GM19099 (cell line): Measurements from ENCODE around the gene HSPA1A.

Source experiments
- POLR2A ChIP-seq: IDR thresholded peaks from 3 replicates; pipeline ENCODE4 v1.6.1; 2011; ENCODE audit warnings: low read depth; ENCODE audit not compliant: insufficient read length; ENCODE audit errors: extremely low read depth

The HSPA1A gene

DNA sequence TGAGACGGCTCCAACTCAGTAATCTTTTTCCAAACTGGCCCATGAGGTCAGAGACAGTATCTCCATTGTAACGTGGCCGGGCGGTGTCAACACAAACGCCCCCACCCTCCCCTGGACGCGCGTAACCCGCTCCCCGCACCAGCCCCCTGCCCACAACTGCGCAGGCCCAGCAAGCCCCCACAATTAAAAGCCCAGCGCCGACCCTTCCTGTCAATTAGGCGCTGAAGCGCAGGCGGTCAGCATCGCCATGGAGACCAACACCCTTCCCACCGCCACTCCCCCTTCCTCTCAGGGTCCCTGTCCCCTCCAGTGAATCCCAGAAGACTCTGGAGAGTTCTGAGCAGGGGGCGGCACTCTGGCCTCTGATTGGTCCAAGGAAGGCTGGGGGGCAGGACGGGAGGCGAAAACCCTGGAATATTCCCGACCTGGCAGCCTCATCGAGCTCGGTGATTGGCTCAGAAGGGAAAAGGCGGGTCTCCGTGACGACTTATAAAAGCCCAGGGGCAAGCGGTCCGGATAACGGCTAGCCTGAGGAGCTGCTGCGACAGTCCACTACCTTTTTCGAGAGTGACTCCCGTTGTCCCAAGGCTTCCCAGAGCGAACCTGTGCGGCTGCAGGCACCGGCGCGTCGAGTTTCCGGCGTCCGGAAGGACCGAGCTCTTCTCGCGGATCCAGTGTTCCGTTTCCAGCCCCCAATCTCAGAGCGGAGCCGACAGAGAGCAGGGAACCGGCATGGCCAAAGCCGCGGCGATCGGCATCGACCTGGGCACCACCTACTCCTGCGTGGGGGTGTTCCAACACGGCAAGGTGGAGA, at the start of gene HSPA1A, which contains the start of gene HSPA1L:
HSPA1A (plus strand) TSS at position 519 of the 814 bp plus-strand sequence; CDS start at position 733, 214 bp downstream.
HSPA1L (minus strand) TSS at position 259 of the 814 bp plus-strand sequence. CDS start 3,311 bp downstream, outside the sequence.
- peak; percentile 89 for TF ChIP-seq POLR2A

DNA sequence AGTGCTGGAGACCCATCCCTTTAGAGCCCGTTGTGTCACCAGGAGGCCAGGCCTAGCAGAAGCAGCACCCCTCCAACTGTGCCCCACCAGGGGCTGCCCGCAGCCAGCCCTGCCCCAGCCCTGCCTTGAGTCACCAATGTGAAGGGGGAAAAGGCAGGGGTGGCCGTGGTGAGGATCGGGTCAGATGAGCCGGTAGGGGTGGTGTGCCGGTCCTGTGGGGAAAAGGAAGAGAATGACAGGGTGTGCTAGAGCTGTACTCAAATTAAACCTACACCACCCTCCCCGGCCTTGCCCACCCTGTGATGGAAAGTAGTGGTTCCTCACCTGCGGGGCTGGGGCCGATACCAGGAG, 49.8 kb upstream of the HSPA1A start:
- no peak for TF ChIP-seq POLR2A

DNA sequence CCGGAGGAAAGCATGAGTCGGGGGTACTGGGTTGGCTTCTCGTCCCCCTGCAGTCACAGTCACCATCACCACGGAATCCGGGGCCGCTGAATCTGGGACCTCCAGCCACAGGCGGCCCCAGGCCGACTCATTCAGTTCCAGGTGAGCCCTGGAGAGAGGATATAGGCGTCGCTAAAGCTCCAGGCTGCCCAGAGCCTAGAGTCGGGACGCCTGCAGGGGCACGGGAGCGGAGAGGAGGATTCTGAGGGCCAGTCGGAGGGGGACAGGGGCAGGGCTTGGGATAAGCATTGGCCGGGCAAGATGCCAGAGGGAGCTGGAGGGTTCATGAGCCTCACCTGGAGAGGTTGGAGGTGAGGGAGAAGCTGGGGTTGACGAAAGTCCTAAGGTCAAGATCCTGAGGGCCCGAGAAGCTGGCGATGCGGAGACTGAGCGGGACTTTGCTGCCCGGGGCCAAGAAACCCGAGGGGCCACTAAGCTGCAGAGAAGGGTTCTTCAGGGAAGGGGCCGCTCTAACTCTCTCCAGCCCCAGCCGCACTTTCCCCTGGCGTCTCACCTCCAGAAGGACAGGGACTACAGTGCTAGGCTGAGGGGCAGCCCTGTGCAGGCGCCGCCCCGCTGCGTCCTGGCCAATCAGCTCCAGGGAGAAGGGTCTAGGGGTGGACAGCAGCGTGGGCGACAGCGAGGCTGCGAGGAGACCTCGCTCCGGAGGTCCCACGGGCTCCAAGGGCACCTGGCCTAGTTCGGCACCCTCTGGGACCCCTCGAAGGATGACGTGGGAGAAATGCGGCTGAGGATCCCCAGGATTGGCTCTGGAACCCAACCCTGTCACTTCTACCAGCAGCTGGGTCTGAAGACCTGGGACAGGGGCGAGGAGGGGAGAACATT, 49.2 kb upstream of the HSPA1A start:
- TF ChIP-seq POLR2A = no peak

GRCh38 chr6:31767096-31767645, 48.2 kb upstream of the HSPA1A start:
- TF ChIP-seq POLR2A = no peak

GRCh38 chr6:31768363-31769257, 46.7 kb upstream of the HSPA1A start:
- no peak for TF ChIP-seq POLR2A

DNA sequence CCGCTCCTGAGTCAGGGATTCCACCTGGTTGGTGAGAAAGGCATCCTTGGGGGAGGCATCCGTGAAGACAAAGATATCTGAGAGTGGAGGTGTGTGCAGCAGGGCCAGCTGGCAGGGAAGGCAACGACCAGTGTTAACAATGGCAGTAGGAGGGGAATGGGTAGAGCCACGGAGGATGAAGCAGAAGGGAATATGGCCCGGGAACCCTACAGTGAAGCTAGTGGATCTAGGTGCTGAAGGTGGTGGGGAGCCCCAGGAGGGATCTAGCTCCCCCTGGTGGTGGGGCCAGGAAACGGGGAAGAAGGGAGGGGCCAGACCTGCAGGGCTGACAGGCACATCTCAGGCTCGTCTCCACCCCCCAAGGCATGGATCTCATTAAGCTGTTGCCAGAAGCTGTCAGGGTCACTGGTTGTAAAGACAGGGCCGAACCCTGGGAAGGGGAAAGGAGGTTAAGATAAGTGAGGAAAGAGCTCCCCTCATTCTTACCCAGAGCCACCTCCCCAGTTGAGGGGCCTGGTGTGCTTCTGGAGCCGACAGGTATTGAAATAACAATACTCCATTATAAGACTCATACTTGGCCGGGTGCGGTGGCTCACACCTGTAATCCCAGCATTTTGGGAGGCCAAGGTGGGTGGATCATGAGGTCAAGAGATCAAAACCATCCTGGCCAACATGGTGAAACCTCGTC, 45.5 kb upstream of the HSPA1A start:
- TF ChIP-seq POLR2A = no peak

- TF ChIP-seq POLR2A = no peak
Measured at GRCh38 chr6:31770860-31771259, 44.5 kb upstream of the HSPA1A start.

GRCh38 chr6:31771992-31772358, 43.4 kb upstream of the HSPA1A start:
- TF ChIP-seq POLR2A = no peak

- no peak for TF ChIP-seq POLR2A
Measured at GRCh38 chr6:31775184-31775583, 40.2 kb upstream of the HSPA1A start.

DNA sequence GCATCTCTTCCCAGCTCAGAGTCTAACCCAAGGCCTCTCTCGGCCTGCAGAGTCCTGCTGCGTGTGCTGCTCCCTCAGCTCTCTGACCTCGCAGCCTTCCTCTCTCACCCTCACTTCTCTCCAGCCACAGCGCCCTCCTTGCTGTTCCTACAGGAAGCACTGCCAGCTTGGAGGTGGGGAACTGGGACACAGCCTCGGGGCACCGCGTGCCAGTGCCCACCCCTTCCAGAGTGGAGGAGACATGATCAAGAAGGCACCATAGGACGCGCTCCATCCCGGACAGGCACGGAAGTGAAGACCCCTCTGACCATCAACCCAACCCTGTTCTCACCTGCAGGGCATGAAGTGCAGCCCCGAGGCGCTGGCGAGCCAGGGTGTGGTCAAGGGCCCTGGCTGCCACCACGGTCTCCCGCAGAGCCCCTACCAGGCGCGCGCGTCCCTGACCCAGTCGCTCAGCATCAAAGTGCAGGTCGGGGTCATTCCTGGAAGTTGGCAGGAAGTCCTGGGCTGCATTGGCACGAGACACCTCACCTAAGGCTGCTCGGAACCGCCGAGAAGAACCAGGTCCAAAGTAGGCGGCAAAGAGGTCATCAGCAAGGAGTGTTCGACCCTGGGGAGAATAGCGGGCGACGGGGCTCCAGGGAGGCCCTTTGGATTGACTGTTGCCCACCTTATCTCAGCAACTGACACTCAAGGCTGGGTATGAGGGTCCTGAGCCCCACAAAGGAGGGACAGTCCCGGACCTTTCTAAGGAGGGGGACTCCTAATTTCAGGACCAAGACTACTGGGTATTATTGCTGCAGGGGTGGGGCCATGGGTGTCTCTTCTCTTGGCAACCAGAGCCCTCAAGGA, 39.5 kb upstream of the HSPA1A start:
- TF ChIP-seq POLR2A = no peak

GRCh38 chr6:31776485-31776988, 38.8 kb upstream of the HSPA1A start:
- no peak for TF ChIP-seq POLR2A

GRCh38 chr6:31776989-31777666, 38.2 kb upstream of the HSPA1A start, which contains the start of gene VWA7:
Gene VWA7, minus strand, starts transcription at chr6:31777328. Its CDS starts 549 bp downstream, at chr6:31776779.
- no peak for TF ChIP-seq POLR2A
